HepG2 (cell line): Measurements from ENCODE around the gene PARD3. TPM values are rescaled to one million over a fixed set of nuclear protein-coding genes. Genes with fewer than 3 reads are reported as not detected.

Experiments used
- ATAC-seq: fragments of 200-7000 bp; cut with Tn5 transposase; 3 replicates; pipeline ENCODE4 v1.9.1; 2020; ENCODE audit warnings: mild to moderate bottlenecking, moderate library complexity
- BruUV-seq: library from RNA; stranded (reverse); fragments of 400-500 nt; replicated peaks from 2 replicates; lab custom pipeline; 2021; lab: Mats Ljungman, UMichigan
- CTCF ChIA-PET: fragments of 300-600 bp; formaldehyde crosslinking; extraction: SDS; loops from one replicate; lab custom pipeline; 2021; ENCODE audit warnings: low total read pairs, inconsistent platforms, low intra/inter-chr PET ratio; lab: Yijun Ruan, JAX
- POLR2A ChIA-PET: fragments of 350-600 bp; sonication (Branson Sonifier 250); formaldehyde crosslinking; loops from one replicate; lab custom pipeline; 2020; ENCODE audit warnings: antibody characterized with exemption, inconsistent platforms; lab: Yijun Ruan, JAX
- DNase-seq: peaks from one replicate; pipeline ENCODE4 v3.0.0-alpha.2; 2015; ENCODE audit warnings: low spot score
- FAIRE-seq: peaks from 3 replicates; lab custom pipeline; 2011; peaks lifted over from hg19 to GRCh38; lab: Jason Lieb, UNC
- H2AFZ ChIP-seq: one replicate; pipeline ENCODE4 v1.6.1; 2011; ENCODE audit warnings: low read length, inconsistent platforms
- H3K27ac ChIP-seq: fragments of 300-600 bp; 3 replicates; pipeline ENCODE4 v1.8.0; 2011; ENCODE audit warnings: mixed run types, mild to moderate bottlenecking, mixed read lengths, low read length, inconsistent platforms; ENCODE audit not compliant: insufficient read depth; ENCODE audit errors: extremely low read length
- H3K27me3 ChIP-seq, 2 experiments: fragments of 200-600 bp in 1 of 2; 2 replicates in 1 of 2; 3 replicates in 1 of 2; pipeline versions ENCODE4 v1.6.0 to v1.8.0; 2011; ENCODE audit warnings: low read length in 2 of 2, mild to moderate bottlenecking in 2 of 2, moderate library complexity in 2 of 2, inconsistent platforms in 1 of 2; ENCODE audit not compliant: insufficient read depth in 2 of 2, control insufficient read depth in 1 of 2
- H3K36me3 ChIP-seq, 2 experiments: fragments of 200-600 bp in 1 of 2; replicated peaks in 1 of 2; 2 replicates in 1 of 2; 3 replicates in 1 of 2; pipeline versions ENCODE4 v1.5.1 to v1.8.0; 2011; ENCODE audit warnings: low read length in 2 of 2, inconsistent platforms in 1 of 2; ENCODE audit not compliant: insufficient read depth in 2 of 2, control insufficient read depth in 1 of 2
- H3K4me1 ChIP-seq: 2 replicates; pipeline ENCODE4 v1.5.1; 2012; ENCODE audit warnings: low read length, inconsistent platforms; ENCODE audit not compliant: insufficient read depth
- H3K4me2 ChIP-seq: 2 replicates; pipeline ENCODE4 v1.6.0; 2011; ENCODE audit warnings: low read depth, low read length, inconsistent platforms
- H3K4me3 ChIP-seq, 3 experiments: fragments of 200-600 bp in 1 of 3; sonication (generic), shearing (Covaris generic) in 1 of 3; replicated peaks in 1 of 3; 2 replicates each; pipeline ENCODE4 v1.5.1; 2011 to 2016; ENCODE audit warnings: low read length in 3 of 3, inconsistent platforms in 2 of 3, low read depth in 2 of 3, mild to moderate bottlenecking in 2 of 3, control low read depth in 1 of 3, mixed read lengths in 1 of 3; ENCODE audit not compliant: insufficient read depth in 1 of 3
- H3K79me2 ChIP-seq: one replicate; pipeline ENCODE4 v1.6.1; 2011; ENCODE audit warnings: low read length, inconsistent platforms; ENCODE audit not compliant: insufficient read depth
- H3K9ac ChIP-seq: 2 replicates; pipeline ENCODE4 v1.6.0; 2011; ENCODE audit warnings: mild to moderate bottlenecking, low read depth, low read length, inconsistent platforms; ENCODE audit not compliant: insufficient read depth
- H3K9me3 ChIP-seq: 2 replicates; pipeline ENCODE4 v1.5.1; 2012; ENCODE audit warnings: mild to moderate bottlenecking, low read length
- H4K20me1 ChIP-seq: 2 replicates; pipeline ENCODE4 v1.6.0; 2011; ENCODE audit warnings: inconsistent platforms, mild to moderate bottlenecking, low read length, moderate library complexity; ENCODE audit not compliant: insufficient read depth
- AGO1 ChIP-seq: fragments of 200-400 bp; formaldehyde crosslinking; IDR thresholded peaks from 2 replicates; pipeline ENCODE4 v1.6.1; 2017; ENCODE audit warnings: mild to moderate bottlenecking, low read depth, low read length, moderate library complexity; ENCODE audit not compliant: poor library complexity, severe bottlenecking
- ARNT2 ChIP-seq: sonication (generic); formaldehyde crosslinking; IDR thresholded peaks from 2 replicates; pipeline ENCODE4 v1.8.0; 2022; ENCODE audit warnings: mild to moderate bottlenecking, low read depth, missing genetic modification reagents, moderate library complexity
- ASH2L ChIP-seq: fragments of 300-600, 200-600 bp; sonication (generic); IDR thresholded peaks from 2 replicates; pipeline ENCODE4 v1.7.0; 2017; ENCODE audit warnings: low read depth, mild to moderate bottlenecking, moderate library complexity, mixed read lengths, low read length; ENCODE audit not compliant: insufficient read length
- BATF2 ChIP-seq: sonication (generic); formaldehyde crosslinking; IDR thresholded peaks from 2 replicates; pipeline ENCODE4 v1.8.0; 2022; ENCODE audit warnings: mild to moderate bottlenecking, missing genetic modification reagents, moderate library complexity
- CEBPG ChIP-seq: IDR thresholded peaks from 2 replicates; pipeline ENCODE4 v1.6.1; 2016
- DNMT3B ChIP-seq: conservative IDR thresholded peaks from 2 replicates; pipeline ENCODE4 v1.6.1; 2016; ENCODE audit warnings: missing biosample characterization, control low read depth
- HNRNPUL1 ChIP-seq: fragments of 200-400 bp; formaldehyde crosslinking; IDR thresholded peaks from 2 replicates; pipeline ENCODE4 v1.6.1; 2017; ENCODE audit warnings: low read depth, mild to moderate bottlenecking, low read length, moderate library complexity
- IRF2 ChIP-seq: IDR thresholded peaks from 2 replicates; pipeline ENCODE4 v1.6.1; 2018; ENCODE audit warnings: missing genetic modification reagents, missing compliant biosample characterization
- MATR3 ChIP-seq: sonication (generic); formaldehyde crosslinking; IDR thresholded peaks from 2 replicates; pipeline ENCODE4 v1.4.0; 2020; ENCODE audit warnings: missing genetic modification reagents
- NR2C2 ChIP-seq: sonication (generic); formaldehyde crosslinking; IDR thresholded peaks from 2 replicates; pipeline ENCODE4 v1.4.0; 2020; ENCODE audit warnings: missing genetic modification reagents, mild to moderate bottlenecking, moderate library complexity, borderline replicate concordance
- PITX1 ChIP-seq: sonication (generic); formaldehyde crosslinking; IDR thresholded peaks from 2 replicates; pipeline ENCODE4 v1.5.1; 2020; ENCODE audit warnings: mild to moderate bottlenecking, missing genetic modification reagents
- SETDB1 ChIP-seq: sonication (generic); formaldehyde crosslinking; IDR thresholded peaks from 2 replicates; pipeline ENCODE4 v1.5.1; 2020; ENCODE audit warnings: missing genetic modification reagents, mild to moderate bottlenecking, borderline replicate concordance
- SIN3B ChIP-seq: fragments of 150-350 bp; IDR thresholded peaks from 2 replicates; pipeline ENCODE4 v1.6.1; 2014; ENCODE audit warnings: low read length
- ZEB1 ChIP-seq: IDR thresholded peaks from 2 replicates; pipeline ENCODE4 v1.6.1; 2012; ENCODE audit warnings: mild to moderate bottlenecking, low read depth, inconsistent platforms; ENCODE audit not compliant: insufficient replicate concordance
- ZNF556 ChIP-seq: sonication (generic); formaldehyde crosslinking; IDR thresholded peaks from 2 replicates; pipeline ENCODE4 v1.4.0; 2020; ENCODE audit warnings: mild to moderate bottlenecking, missing genetic modification reagents, borderline replicate concordance
- ZNF567 ChIP-seq: sonication (generic); formaldehyde crosslinking; IDR thresholded peaks from 2 replicates; pipeline ENCODE4 v1.8.1; 2023; ENCODE audit warnings: mild to moderate bottlenecking, missing genetic modification reagents, borderline replicate concordance
- ZNF784 ChIP-seq: sonication (generic); formaldehyde crosslinking; IDR thresholded peaks from 2 replicates; pipeline ENCODE4 v1.5.1; 2020; ENCODE audit warnings: missing genetic modification reagents, mild to moderate bottlenecking, borderline replicate concordance
- WGBS: methylation state at CpG from one replicate; pipeline ENCODE4 v1.1.6; 2017; ENCODE audit warnings: low lambda C conversion rate; 5-methylcytosine and 5-hydroxymethylcytosine counted together
- in situ Hi-C: cut with HindIII; loops from 2 replicates; pipeline ENCODE4 v1.10.0; 2017; ENCODE audit warnings: low pct_unique_long_range_greater_than_20kb; ENCODE audit not compliant: extremely low pct_ligation_motif_present
- intact Hi-C: fragments of 100-400 bp; cut with micrococcal nuclease; formaldehyde crosslinking; loops from one replicate; pipeline ENCODE4 v1.10.0; 2022; ENCODE audit not compliant: unreplicated experiment
- polyA plus RNA-seq, 8 experiments: library from polyadenylated mRNA; depleted of rRNA in 3 of 8; stranded (reverse) in 7 of 8; unstranded in 1 of 8; fragments of >200 nt; fragmentation: Illumina TruSeq in 4 of 8; extraction: Trizol in 4 of 8; gene quantifications; 2 replicates each; pipeline versions ENCODE4 v1.2.1 to v1.2.3, GENCODE V29; 2011 to 2016; ENCODE audit warnings: low read depth in 4 of 8, missing spikeins in 1 of 8, mixed read lengths in 1 of 8; ENCODE audit not compliant: insufficient read depth in 1 of 8
- total RNA-seq, 5 experiments: library from RNA; depleted of rRNA; stranded (reverse); fragments of >200 nt; fragmentation: Illumina TruSeq; extraction: Trizol; gene quantifications; 2 replicates each; pipeline ENCODE4 v1.2.3, GENCODE V29; 2016; ENCODE audit warnings: low read depth in 1 of 5
- TF ChIP-seq, protein P1 (sequence below): fragments of 450-650 bp; IDR thresholded peaks from 2 replicates; pipeline ENCODE4 v1.6.1; 2016

Gene PARD3
- total and polyA plus RNA-seq, 2 of the 13 experiments (the other 11 are each of a cell fraction or from before 2014, with no cell fraction given): 40.9 to 60.0 TPM

- Histone ChIP-seq H3K27ac (no peak overlapping the region), H3K9me3 (no peaks in the 10 kb centered on the region), H3K27me3 (no peaks in the 10 kb centered on the region; a peak in 1 of 5 replicates), H3K79me2 (no peaks in the 10 kb centered on the region), H3K9ac (no peak overlapping the region), H3K36me3 (peaks cover 5 to 17% of the 10 kb centered on the region in 2 experiments; a peak in 3 of 5 replicates), H3K4me3 (no peak overlapping the region), H2AFZ (no peak overlapping the region), H4K20me1 (no peaks in the 10 kb centered on the region), H3K4me1 (peaks cover 30% of the 10 kb centered on the region), H3K4me2 (no peak overlapping the region)
- FAIRE-seq: no peak
- no peak for DNase-seq
- 96% methylated on average over 2 of the region's 2 CpGs for WGBS
- TF ChIP-seq ZEB1 (no peak), IRF2 (no peak), MATR3 (no peak), SIN3B (no peak), ASH2L (no peak)
- in situ Hi-C loops: no loop called here
- ATAC-seq: no peak
- ChIA-PET CTCF (no interaction called here), POLR2A (no interaction called here)
- intact Hi-C loops: no loop called here
- BruUV-seq: TSS peak; percentile 14
Observed at GRCh38 chr10:34469446-34469845, 345.6 kb downstream of the PARD3 start.

GRCh38 chr10:34467902-34468301, 347.2 kb downstream of the PARD3 start:
- CTCF ChIA-PET: no interaction called here
- Histone ChIP-seq H3K9ac (no peak overlapping the region), H3K9me3 (no peaks in the 10 kb centered on the region), H3K4me3 (no peak overlapping the region), H3K36me3 (peaks cover 5 to 17% of the 10 kb centered on the region in 2 experiments; a peak in 3 of 5 replicates), H3K4me1 (peaks cover 19% of the 10 kb centered on the region), H3K27me3 (no peaks in the 10 kb centered on the region; a peak in 1 of 5 replicates), H2AFZ (no peak overlapping the region), H3K4me2 (no peak overlapping the region), H3K27ac (no peak overlapping the region), H4K20me1 (no peaks in the 10 kb centered on the region), H3K79me2 (no peaks in the 10 kb centered on the region)
- intact Hi-C loops: no loop called here
- DNase-seq (no peak), FAIRE-seq (no peak), ATAC-seq (no peak)
- 96% methylated on average over 2 of the region's 2 CpGs for WGBS
- in situ Hi-C loops: no loop called here
- BruUV-seq: no TSS peak
- POLR2A ChIA-PET: no interaction called here
- TF ChIP-seq ZNF784 (CRISPR knock-in tag) (no peak), DNMT3B (CRISPR knock-in tag) (no peak), SETDB1 (CRISPR knock-in tag) (no peak), NR2C2 (CRISPR knock-in tag) (no peak), AGO1 (no peak), ARNT2 (CRISPR knock-in tag) (no peak), ZNF567 (CRISPR knock-in tag) (no peak), HNRNPUL1 (no peak), PITX1 (CRISPR knock-in tag) (no peak), BATF2 (CRISPR knock-in tag) (no peak), ZNF556 (CRISPR knock-in tag) (no peak), CEBPG (CRISPR knock-in tag) (no peak)
- TF ChIP-seq, protein P1, sequence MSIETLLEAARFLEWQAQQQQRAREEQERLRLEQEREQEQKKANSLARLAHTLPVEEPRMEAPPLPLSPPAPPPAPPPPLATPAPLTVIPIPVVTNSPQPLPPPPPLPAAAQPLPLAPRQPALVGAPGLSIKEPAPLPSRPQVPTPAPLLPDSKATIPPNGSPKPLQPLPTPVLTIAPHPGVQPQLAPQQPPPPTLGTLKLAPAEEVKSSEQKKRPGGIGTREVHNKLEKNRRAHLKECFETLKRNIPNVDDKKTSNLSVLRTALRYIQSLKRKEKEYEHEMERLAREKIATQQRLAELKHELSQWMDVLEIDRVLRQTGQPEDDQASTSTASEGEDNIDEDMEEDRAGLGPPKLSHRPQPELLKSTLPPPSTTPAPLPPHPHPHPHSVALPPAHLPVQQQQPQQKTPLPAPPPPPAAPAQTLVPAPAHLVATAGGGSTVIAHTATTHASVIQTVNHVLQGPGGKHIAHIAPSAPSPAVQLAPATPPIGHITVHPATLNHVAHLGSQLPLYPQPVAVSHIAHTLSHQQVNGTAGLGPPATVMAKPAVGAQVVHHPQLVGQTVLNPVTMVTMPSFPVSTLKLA: no peak
